ENCODE measurements around the gene CD300A.

CD300A gene

DNA sequence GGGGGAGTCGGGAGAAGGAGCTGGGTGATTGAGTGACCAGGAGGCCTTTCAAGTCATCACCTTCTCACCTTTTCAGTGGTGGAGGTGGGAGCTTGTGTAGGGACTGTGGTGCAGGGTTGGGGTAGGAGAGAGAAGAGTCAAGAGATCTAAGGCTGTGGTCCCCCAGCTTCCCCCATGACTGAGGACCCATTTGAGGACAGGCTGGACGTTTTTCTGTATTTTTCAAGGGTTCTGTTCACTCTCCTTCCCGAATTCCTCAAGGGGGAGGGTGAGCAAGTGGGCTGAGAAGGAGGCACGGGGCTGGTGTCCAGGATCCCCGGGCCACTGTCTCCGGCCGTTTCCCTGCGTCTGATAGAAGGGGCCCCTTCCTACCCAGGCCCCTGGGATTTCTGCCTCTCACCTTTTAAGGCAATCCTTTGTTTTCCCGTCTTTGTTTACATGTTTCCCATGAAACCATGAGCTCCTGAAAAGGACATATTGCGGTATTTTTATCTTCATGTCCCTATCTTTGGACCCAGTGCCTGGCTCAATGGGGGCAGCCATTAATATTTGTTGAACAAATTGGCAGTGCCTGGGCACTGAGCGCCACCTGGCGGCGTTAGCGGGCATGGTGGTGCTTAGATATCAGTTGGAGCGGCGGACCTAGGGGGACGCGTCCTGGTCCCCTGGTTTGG is 9.2 kb upstream of the CD300A start:
- peak; percentile 15 for DNase-seq

DNA sequence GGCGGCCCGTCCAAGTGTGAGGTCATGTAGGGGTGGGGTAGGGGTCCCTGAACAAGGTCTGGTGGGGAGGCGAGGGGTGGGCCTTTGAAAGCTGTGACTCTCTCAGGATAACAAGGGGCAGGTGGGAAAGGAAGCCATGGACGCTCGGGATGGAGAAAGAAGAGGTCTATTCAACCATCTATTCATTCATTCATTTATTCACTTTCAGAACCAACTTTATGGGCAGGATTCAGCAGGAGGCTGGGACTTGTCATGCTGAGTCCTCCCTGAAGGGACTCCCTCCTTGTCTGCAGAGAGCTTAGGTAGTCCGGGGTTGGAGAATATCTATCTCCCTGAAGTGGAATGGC is 8.6 kb upstream of the CD300A start:
- DNase-seq = no peak

DNA sequence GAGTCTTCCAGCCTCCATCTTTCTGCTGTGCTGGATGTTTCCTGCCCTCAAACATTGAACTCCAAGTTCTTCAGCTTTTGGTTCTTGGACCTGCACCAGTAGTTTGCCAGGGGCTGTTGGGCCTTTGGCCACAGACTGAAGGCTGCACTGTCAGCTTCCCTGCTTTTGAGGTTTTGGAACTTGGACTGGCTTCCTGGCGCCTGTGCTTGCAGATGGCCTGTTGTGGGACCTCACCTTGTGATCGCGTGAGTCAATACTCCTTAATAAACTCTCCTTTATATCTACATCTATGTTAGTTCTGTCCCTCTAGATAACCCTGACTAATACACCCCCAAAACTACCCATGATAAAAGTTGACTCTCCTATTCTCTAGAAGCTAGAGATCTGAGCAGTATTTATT is 7.6 kb upstream of the CD300A start:
- no peak for DNase-seq

DNA sequence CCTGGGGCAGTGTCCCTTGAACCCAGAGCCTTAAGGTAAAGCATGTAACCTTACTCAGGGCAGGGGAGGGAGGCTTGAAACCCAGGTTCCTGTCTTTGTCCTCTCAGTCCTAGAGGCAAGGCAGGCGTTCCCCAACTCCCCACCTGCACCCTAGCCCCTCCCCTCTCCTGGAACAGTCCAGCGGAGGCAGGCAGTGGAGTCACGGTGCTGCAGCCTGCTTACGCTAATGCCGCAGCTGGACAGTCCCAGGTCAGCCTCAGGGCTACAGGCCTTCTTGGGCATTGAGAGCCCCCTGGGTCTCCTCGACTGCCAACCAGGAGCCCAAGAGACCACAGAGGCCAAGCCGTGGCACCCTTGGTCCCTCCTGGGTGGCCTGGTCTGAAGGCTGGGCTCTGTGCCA is 6.8 kb upstream of the CD300A start:
- DNase-seq = no peak

DNA sequence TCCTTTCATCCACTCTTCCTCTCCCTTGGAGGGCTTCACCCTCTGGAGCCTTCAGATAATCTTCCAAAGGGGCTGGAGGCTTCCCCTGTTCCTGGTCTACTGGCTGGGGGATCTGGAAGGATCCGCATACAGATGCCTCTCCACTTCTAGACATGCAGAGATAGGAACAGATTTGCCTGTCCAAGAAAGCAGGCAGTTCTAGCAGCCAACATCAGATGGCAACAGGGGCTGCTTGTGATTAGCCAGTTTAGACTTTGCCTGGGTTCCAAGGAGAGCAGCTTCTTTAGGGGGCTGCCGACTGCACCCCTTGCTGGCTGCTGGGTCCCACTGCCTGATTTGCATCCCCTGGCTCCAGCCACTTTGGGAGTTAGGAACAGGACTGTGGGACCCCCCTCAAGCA is 6.2 kb upstream of the CD300A start:
- DNase-seq = no peak

DNA sequence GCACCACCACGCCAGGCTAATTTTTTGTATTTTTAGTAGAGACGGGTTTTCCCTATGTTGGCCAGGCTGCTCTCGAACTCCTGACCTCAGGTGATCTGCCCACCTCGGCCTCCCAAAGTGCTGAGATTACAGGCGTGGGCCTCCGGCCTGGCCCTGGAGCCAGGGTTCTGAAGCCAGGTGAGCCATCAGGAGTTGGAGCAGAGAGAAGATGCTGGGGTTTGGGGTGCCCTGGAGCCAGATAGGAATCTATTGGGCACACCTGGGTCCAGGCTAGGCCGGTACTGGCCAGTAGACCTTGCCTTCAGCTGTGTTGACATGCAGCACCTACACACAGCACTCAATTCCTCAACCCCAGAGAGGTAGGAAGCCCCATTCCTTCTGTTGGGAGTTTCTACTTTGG is 5.4 kb upstream of the CD300A start:
- no peak for DNase-seq

DNA sequence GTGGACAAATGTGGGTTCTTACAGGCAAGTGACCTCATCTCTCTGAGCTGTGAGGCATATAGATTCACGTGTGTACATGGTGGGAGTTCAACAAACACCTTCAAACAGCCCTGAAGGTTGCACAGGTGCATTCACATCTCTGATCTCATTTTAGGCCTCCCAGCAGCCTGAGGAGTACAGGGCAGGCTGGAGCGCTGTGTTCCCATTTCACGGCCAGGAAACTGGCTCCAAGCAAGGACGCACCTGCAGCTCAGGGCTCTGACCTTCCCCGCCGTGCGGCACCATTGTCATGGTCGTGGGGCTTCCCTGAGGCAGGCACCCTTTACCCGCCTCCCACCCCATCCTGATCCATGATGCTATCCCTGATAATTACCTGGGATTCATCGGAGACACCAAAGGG is 4.8 kb upstream of the CD300A start:
- no peak for DNase-seq

DNA sequence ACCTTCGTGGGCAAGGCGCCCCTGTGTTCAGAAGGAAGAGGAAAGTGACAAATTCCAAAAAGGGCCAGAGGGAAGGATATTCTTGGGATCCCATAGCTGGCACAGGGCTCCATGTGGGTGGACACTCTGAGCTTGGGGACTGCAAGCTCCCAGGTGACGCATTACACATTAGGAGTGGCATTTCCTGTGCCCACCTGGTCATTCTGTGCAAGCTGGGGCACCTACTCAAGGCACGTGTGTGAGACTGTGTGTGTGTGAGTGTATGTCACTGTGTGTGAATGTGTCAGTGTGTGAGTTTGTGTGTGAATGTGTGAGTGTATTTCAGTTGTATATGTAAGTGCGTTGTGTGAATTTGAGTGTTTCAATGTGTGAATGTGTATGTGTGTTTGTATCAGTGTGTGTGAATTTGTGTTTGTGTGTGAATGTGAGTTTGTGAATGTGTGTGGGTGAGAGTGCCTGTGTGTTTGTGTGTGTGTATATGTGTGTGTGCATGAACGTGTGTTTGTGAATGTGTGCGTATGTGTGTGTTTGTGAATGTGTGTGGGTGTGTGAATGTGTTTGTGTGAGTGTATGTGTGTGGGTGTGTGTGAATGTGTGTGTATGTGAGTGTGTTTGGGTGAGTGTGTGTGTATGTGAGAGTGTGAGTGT is 1.6 kb upstream of the CD300A start:
- no peak for DNase-seq

DNA sequence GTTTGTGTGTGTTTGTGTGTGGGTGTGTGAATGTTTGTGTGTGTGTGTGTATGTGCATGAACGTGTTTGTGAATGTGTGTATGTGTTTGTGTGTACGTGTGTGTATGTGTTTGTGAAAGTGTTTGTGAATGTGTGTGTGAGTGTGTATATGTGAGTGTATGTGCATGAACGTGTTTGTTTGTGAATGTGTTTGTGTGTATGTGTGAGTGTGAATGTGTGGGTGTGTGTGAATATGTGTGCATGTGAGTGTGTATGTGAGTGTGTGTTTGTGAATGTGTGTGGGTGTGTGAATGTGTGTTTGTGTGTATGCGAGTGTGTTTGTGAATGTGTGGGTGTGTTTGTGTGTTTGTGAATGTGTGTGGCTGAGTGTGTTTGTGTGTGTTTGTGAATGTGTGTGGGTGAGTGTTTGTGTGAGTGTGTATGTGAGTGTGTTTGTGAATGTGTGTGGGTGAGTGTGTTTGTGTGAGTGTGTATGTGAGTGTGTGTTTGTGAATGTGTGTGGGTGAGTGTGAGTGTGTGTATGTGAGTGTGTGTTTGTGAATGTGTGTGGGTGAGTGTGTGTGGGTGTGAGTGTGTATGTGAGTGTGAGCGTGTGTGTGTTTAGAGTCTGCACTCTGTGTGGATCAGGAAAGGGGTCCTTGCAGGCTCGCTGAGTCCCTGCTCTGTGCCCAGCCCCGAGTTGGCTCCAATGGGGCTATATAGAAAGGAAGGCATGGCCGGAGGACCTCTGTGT is 890 bp upstream of the CD300A start:
- no peak for DNase-seq

DNA sequence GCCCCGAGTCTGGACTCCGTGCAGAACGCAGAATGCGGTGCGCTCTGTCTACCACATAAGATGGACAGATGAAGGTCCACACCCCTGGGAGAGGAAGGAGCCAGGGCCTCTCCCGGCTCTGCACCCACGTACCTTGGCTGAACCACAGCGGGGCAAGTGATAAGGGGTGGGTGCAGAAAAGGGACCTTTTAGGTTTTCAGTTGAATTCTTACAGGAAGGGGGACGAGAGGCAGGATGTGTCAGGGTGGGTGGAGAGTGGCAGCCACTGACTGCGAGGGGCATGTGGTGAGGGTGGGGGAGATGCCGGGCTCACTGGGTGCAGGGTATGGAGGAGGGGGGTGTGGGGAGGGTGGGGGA is 372 bp downstream of the CD300A start:
- DNase-seq = no peak

DNA sequence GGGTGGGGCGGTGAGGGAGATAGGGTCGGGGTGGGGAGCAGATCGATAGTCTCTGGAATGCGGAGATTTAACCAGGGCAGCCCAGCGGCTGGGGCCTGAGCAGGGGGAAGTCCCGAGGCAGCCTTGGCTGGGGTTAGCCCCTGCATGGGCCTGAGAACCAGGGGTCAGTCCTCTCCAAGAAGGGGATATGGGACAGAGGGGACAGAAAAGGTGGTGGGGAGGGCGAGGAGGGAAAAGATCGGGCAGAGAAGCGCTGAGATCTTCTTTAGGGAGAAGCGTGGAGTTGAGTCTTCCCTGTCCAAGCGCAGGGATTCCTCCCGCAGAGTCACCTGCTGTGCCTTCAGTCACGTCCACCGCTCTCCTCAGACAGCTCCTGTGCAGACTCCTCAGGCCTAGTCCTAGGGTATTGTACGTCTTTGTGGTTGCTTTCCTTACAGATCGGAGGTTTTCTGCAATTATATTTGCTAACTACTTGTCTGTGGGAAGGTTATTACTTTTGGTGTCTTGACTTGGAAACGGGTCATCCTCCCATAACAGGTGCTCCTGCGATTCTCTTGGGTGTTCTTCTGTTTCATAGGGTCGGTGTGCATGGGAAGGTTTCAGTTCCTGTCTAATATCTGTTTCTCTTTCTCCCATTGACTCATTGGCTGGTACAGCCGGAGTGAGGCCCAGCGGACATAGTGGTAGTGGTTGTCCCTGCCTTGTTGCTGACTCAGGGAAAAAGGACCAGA is 952 bp downstream of the CD300A start:
- DNase-seq = no peak

DNA sequence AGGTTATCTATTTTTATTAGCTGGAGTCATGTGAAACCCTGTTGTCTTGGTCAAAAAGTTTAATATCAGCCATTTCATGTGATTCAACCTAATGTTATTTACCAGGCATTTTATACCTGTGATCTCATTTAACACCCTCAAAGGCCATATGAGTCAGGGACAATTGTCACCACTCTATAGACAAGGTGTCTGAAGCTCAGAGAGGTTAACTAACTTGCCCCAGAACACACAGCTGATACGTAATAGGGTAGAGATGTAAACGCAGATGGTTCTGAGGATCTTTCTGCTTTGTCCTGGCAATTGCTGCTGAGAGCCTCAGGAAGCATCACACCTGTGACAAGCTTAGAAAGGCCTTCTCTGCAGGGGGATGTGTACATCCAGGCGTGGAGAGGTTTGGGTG is 4.9 kb downstream of the CD300A start:
- DNase-seq = no peak

DNA sequence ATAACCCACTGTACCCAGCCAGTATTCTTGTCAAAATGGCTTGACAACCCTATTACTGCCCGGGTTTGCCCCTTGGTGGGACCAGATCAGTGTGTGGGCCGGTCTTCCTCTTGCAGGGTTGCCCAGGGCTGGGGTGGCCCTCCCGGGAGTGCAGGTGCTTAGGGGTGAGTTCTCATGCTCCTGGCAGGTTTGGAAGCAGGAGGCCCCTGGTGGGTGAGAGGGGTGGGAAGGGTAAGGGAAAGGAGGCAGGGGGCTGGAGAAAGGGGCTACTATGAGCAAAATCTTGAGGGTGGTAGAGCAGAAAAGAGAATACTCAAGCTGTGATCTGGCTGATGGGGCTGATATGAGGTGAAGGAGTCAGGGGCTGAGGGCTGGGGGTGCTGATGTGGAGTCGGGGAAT is 6.5 kb downstream of the CD300A start:
- no peak for DNase-seq

DNA sequence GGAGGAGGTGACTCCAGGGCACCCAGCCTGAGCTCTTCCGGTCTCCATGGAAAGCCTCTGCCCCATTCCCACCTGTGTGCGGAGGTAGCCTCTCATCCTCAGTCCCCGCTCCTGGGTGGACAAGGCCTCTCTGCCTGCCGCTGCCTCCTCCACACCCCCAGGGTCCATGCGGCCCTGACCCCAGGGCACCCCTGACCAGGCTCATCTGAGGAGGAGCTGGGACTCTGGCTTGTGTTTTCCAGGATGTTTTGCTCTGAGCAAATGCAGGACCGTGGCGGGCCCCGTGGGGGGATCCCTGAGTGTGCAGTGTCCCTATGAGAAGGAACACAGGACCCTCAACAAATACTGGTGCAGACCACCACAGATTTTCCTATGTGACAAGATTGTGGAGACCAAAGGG is 6.9 kb downstream of the CD300A start:
- DNase-seq = no peak

DNA sequence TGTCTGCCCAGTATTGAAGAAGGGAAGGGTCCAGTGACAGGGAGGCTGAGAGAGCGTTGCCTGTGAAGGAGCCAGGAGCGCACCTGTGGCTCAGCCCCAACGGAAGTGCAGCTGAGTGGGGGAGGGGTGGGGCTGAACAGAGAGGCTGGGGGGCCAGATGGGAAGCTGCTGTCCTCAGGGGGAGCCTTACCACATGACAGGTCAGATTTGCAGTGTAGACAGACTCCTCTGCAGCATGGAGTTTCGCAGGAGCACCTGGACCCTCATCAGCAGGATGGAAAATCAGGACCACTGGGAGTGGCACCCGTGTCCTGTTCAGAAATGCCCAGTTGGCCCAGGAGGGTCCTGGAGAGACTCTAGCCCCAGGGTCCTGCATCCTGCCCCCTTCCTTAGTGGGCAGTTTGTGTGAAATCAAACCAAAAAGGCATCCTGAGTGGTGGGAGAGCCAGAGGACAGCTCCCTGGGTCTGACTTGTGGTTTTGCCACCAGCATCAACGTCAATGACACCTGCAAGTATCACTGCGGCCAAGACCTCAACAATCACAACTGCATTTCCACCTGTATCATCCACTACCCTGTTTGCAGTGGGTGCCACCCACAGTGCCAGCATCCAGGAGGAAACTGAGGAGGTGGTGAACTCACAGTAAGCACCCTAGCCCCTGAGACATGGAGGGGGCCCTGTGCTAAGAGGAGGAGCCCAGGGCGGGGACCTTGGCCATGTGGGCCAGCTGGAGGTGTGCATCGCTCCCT is 7.8 kb downstream of the CD300A start:
- DNase-seq = no peak

DNA sequence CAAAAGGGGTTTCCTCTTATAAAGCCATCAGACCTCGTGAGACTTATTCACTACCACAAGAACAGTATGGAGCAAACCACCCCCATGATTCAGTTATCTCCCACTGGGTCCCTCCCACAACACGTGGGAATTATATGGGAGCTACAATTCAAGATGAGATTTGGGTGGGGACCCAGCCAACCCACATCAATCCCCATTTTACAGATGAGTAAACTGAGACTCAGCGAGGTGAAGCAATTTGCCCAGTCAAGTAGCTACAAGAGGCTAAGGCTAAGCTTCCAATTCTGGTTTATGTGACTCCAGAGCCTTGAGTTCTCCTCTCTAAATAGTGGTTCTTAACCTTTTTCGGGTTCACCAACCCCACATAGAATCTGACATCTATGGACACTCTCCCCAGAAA is 8.8 kb downstream of the CD300A start:
- DNase-seq = no peak

DNA sequence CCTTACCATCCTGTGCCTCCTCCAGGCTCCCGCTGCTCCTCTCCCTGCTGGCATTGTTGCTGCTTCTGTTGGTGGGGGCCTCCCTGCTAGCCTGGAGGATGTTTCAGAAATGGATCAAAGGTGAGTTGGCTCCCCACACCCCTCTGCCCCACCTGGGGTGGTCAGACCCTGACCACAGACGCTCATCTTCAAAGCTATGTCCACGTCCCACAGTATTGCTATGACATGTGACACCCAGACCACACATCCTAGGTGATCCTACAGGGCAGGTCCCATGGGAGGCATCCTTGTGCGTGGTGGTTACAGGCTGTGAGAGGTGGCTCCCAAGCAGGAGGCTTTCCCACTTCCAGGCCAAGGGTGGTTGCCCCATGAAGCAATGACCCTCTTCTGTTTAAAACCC is 11.0 kb downstream of the CD300A start:
- DNase-seq = no peak

DNA sequence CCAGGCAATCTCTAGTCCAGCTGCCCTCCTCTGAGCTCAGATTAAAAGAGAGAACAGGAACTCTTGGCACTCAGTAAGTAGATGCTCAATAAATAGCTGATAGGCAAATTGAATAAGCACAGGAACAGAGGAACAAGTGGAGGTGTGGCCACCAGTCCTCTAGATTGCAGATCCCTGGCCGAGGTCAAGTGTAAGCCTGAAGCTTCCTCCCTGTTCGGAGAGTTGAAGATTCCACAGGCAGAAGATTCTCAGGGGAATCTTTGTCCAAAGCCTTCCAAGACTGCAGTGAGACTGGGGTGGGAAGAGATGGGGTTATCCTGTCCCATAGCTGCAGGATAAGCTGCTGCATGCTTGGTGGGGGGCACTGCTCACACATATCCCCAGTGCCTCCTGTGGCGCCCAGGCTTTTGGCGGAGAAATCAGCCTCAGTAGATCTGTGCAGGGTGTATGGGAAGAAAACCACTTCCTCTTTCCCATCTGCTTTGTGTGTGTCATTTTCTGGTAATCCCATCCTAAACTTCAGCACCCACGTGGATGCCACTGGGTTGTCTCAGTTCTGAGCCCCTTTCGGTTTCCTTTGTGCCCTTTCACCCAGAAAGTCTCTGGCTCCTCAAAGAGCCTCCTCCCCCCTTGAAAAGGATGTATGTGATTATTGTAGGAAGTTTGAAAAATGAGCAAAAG is 12.1 kb downstream of the CD300A start:
- no peak for DNase-seq

DNA sequence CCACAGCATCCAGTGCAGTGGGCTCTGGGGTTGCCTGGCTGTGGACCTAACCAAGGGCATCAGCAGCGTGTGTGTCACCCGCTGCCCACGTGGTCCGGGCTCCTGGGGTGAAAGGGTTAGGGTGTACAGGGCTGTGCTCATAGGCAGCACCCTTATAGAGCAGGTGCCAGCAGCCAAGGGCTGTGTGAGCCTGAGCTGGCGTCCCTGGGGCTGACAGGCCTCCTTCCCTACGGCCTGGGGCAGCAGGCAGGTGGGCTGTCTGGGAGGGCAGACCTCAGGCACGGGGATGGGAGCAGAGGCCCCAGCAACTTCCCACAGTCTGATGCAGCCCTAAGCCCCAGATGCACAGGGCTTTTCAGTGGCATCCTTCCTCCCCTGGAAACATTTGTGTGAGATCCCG is 13.9 kb downstream of the CD300A start:
- DNase-seq = no peak

DNA sequence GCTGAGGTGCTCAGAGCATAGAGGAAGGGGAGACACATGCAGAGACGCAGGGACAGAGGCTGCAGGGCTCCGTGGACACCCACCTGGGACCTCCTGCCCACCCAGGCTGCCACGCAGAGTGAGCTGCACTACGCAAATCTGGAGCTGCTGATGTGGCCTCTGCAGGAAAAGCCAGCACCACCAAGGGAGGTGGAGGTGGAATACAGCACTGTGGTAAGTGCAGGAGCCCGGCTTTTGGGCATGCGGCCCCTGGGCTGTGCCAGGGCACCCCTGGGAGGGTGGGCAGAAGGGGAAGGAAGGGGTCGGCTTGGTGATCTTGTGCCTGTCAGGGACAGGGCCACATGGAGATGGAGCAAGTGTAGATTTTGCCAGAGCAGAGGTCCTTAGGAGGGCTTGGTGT is 15.2 kb downstream of the CD300A start:
- no peak for DNase-seq

DNA sequence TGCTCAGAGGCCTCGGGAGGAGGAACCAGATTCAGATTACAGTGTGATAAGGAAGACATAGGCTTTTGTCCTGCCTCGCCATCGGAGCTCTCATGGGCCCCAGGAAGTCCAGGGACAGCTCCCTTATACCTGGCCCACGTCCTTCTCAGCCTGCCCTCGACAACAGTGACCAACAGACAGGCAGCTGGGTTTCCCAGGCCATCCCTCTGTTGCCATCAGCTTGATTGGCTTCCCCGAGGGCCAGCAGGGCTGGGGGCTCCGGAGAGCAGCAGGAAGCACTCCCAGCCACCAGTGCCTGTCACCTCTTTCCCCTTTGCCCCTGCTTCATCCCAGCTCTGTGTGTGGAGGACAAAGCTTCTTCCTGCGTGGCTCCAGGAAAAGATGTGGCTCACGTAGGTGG is 17.6 kb downstream of the CD300A start:
- DNase-seq = no peak

DNA sequence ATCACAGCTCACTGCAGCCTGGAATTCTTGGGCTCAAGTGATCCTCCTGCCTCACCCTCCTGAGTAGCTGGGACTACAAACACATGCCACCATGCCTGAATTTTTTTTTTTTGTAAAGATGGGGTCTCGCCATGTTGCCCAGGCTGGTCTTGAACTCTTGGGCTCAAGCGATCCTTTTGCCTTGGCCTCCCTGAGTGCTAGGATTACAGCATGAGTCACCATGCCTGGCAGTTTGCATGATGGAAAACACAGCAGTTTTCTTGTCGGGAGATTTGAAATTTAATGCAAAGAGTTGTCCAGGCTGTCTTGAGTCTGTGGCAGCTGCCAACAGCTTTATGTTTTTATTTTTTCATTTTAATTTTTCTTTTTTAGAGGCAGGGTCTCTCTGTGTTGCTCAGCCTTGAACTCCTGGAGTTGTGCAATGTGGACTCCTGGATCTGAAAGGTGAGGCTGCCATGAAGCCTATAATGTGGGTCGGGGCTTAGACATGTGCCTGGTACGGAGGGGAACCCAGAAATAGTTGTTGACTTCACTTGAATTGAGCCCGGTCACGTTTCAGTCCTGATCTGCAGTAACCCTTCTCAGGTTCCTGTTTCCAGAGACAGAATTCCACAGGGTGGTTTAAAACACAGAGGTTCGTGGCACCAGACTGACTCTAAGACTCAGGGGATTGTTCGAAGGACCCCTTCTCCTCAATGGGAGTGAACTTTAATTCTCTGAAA is 18.7 kb downstream of the CD300A start:
- no peak for DNase-seq

All from NCI-H446 treated with DMSO at 0.1 percent for 48 hours (cell line).